ENCODE measurements around the gene SIPA1L3.

DNA sequence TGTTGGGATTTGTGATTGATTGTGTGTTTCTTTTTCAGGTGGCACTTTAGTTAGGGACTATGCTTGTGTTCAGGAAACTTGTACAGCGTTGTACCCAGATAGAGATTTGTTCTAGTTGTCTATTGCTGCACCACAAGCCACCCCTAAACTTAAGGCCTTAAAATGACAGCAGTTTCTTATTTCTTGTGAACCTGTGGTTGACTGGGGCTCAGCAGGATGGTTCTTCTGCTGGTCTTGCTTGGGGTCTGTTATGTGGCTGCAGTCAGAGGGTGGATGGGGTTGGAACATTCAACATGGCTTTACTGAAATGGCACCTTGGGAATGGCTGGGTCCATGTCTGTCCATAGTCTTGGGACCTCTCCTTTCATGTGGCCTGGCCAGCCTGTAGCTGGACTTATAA lies 28.3 kb downstream of the SIPA1L3 start:
- TF ChIP-seq, protein P1, sequence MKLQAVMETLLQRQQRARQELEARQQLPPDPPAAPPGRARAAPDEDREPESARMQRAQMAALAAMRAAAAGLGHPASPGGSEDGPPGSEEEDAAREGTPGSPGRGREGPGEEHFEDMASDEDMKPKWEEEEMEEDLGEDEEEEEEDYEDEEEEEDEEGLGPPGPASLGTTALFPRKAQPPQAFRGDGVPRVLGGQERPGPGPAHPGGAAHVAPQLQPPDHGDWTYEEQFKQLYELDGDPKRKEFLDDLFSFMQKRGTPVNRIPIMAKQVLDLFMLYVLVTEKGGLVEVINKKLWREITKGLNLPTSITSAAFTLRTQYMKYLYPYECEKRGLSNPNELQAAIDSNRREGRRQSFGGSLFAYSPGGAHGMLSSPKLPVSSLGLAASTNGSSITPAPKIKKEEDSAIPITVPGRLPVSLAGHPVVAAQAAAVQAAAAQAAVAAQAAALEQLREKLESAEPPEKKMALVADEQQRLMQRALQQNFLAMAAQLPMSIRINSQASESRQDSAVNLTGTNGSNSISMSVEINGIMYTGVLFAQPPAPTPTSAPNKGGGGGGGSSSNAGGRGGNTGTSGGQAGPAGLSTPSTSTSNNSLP (IDR thresholded peaks at IDR 0.05; ENCODE audit: borderline replicate concordance, low read depth, low read length): no peak
- TF ChIP-seq RFX1 (IDR thresholded peaks at IDR 0.05) (no peak), CHCHD3 (CRISPR knock-in tag; IDR thresholded peaks at IDR 0.05) (no peak), TEAD1 (CRISPR knock-in tag; IDR thresholded peaks at IDR 0.05) (no peak), PHB2 (IDR thresholded peaks at IDR 0.05; ENCODE audit: low read depth) (no peak), POLR2AphosphoS5 (IDR thresholded peaks at IDR 0.05; ENCODE audit: control insufficient read depth, insufficient read depth, low read depth, low read length) (no peak), ZBTB7A (IDR thresholded peaks at IDR 0.05; ENCODE audit: borderline replicate concordance, control insufficient read depth, low read depth, low read length) (no peak), PTTG1 (tag; IDR thresholded peaks at IDR 0.05; ENCODE audit: low read depth) (no peak), BACH1 (tag; IDR thresholded peaks at IDR 0.05) (no peak), SP1 (CRISPR knock-in tag; IDR thresholded peaks at IDR 0.05) (no peak), ETS2 (tag; IDR thresholded peaks at IDR 0.05; ENCODE audit: borderline replicate concordance, poor library complexity, severe bottlenecking) (no peak)
- TF ChIP-seq, protein P2, sequence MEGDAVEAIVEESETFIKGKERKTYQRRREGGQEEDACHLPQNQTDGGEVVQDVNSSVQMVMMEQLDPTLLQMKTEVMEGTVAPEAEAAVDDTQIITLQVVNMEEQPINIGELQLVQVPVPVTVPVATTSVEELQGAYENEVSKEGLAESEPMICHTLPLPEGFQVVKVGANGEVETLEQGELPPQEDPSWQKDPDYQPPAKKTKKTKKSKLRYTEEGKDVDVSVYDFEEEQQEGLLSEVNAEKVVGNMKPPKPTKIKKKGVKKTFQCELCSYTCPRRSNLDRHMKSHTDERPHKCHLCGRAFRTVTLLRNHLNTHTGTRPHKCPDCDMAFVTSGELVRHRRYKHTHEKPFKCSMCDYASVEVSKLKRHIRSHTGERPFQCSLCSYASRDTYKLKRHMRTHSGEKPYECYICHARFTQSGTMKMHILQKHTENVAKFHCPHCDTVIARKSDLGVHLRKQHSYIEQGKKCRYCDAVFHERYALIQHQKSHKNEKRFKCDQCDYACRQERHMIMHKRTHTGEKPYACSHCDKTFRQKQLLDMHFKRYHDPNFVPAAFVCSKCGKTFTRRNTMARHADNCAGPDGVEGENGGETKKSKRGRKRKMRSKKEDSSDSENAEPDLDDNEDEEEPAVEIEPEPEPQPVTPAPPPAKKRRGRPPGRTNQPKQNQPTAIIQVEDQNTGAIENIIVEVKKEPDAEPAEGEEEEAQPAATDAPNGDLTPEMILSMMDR (IDR thresholded peaks at IDR 0.05 in 2 of 3, conservative IDR thresholded peaks at IDR 0.05 in 1 of 3; ENCODE audit: insufficient read depth in 2 of 3, low read depth in 1 of 3, low read length in 3 of 3): no peak

All from K562 (cell line).